Spleen (tissue), 11 donors: ENCODE results near the gene POMGNT2. TPM values are rescaled to one million over a fixed set of nuclear protein-coding genes. Genes with fewer than 3 reads are reported as not detected.

Experiments used
- DNase-seq: peaks from one replicate; pipeline ENCODE4 v3.0.0-alpha.2; 2020
- H3K27ac ChIP-seq, 8 donors: fragments of 200-600 bp; sonication (generic) in 7 of 8; 1 replicate in 4 of 8; 2 replicates in 4 of 8; pipeline versions ENCODE4 v1.5.0 to v1.8.0; 2016 to 2021; ENCODE audit warnings: inconsistent platforms in 4 of 8, mild to moderate bottlenecking in 4 of 8, moderate library complexity in 1 of 8
- H3K27me3 ChIP-seq, 7 donors: fragments of 200-600 bp; sonication (generic) in 6 of 7; replicated peaks in 1 of 7; 1 replicate in 4 of 7; 2 replicates in 3 of 7; pipeline versions ENCODE4 v1.5.0 to v1.8.0; 2016 to 2021; ENCODE audit warnings: inconsistent platforms in 3 of 7, mild to moderate bottlenecking in 1 of 7
- H3K36me3 ChIP-seq, 6 donors: fragments of 200-600 bp; sonication (generic) in 5 of 6; 1 replicate in 4 of 6; 2 replicates in 2 of 6; pipeline versions ENCODE4 v1.5.0 to v1.8.0; 2016 to 2021; ENCODE audit warnings: inconsistent platforms in 2 of 6
- H3K4me1 ChIP-seq, 6 donors: fragments of 200-600 bp; sonication (generic) in 5 of 6; 1 replicate in 3 of 6; 2 replicates in 3 of 6; pipeline versions ENCODE4 v1.5.0 to v1.8.0; 2016 to 2021; ENCODE audit warnings: inconsistent platforms in 3 of 6
- H3K4me3 ChIP-seq, 8 donors: fragments of 200-600 bp; sonication (generic) in 7 of 8; 1 replicate in 4 of 8; 2 replicates in 4 of 8; pipeline versions ENCODE4 v1.5.0 to v1.8.0; 2016 to 2021; ENCODE audit warnings: inconsistent platforms in 4 of 8, mild to moderate bottlenecking in 4 of 8, moderate library complexity in 2 of 8
- H3K9me3 ChIP-seq, 8 donors: fragments of 200-600 bp; sonication (generic) in 7 of 8; 1 replicate in 4 of 8; 2 replicates in 4 of 8; pipeline versions ENCODE4 v1.5.0 to v1.8.0; 2016 to 2021; ENCODE audit warnings: inconsistent platforms in 4 of 8
- CTCF ChIP-seq, 11 experiments: fragments of 200-600 bp in 7 of 11; fragments of 450-650 bp in 4 of 11; sonication (generic) in 4 of 11; IDR thresholded peaks in 8 of 11; conservative IDR thresholded peaks in 3 of 11; 1 replicate in 7 of 11; 2 replicates in 4 of 11; pipeline versions ENCODE4 v1.4.0 to v1.8.0; 2016 to 2021; ENCODE audit warnings: antibody characterized with exemption in 11 of 11, inconsistent platforms in 4 of 11, mild to moderate bottlenecking in 1 of 11
- POLR2A ChIP-seq, 3 donors: fragments of 450-650 bp; IDR thresholded peaks; one replicate each; pipeline ENCODE4 v1.5.1; 2017; ENCODE audit warnings: antibody characterized with exemption in 3 of 3, mild to moderate bottlenecking in 1 of 3
- POLR2AphosphoS5 ChIP-seq, 3 donors: sonication (generic); formaldehyde crosslinking; IDR thresholded peaks; one replicate each; pipeline ENCODE4 v1.5.1; 2017; ENCODE audit warnings: antibody characterized with exemption in 3 of 3
- WGBS, 5 donors: extraction: QIAGEN DNeasy Blood & Tissue Kit in 3 of 5; methylation state at CpG; one replicate each; pipeline versions ENCODE4 v1.1.5 to v1.1.7; 2013 to 2018; 5-methylcytosine and 5-hydroxymethylcytosine counted together
- intact Hi-C: fragments of 100-400 bp; cut with DNase I; formaldehyde crosslinking; loops from one replicate; pipeline ENCODE4 v1.15.0; 2023; ENCODE audit warnings: low total_unique reads
- polyA plus RNA-seq, 3 donors: library from polyadenylated mRNA; stranded (reverse); fragments of 200-250 nt; gene quantifications; one replicate each; pipeline ENCODE4 v1.2.1, GENCODE V29; 2013
- total RNA-seq, 7 donors: library from RNA; depleted of rRNA in 3 of 7; stranded (reverse); fragments of >200 nt in 3 of 7; fragmentation: NEBNext Ultra II Directional in 4 of 7; extraction: Animal tissue kit (Norgen Biotek cat#: 25700) in 4 of 7; gene quantifications; one replicate each; pipeline versions ENCODE4 v1.1.0 to v1.2.1, GENCODE V29; 2016 to 2021
- donor health status: healthy with polysubstance abuse.
- donor health status: DM: no; HTN: no; CAD: no; lungs with moderate emphysema.
- donor health status: DM: no; HTN: no; CAD: no.
- donor health status: Bipolar disorder and iron deficiency.
- donor health status: healthy.
- donor health status: DM: no; HTN: no; CAD: no.
- donor health status: DM: yes; HTN: yes; CAD: no.

Gene POMGNT2
- total and polyA plus RNA-seq, 10 donors: 2.3 to 13.6 (median 6.4) TPM

- WGBS, 5 donors: 76 to 87% (median 81%) methylated on average over 5 of the region's 5 CpGs
- H3K9me3 ChIP-seq: no peaks in the 10 kb centered on the region
- intact Hi-C loops: no loop called here
- no peak overlapping the region for H3K27ac ChIP-seq
- no peak overlapping the region for H3K4me3 ChIP-seq
- no peak for DNase-seq
- no peaks in the 10 kb centered on the region for H3K27me3 ChIP-seq
- no peak for TF ChIP-seq POLR2AphosphoS5 (IDR thresholded peaks at IDR 0.05)
- no peak for TF ChIP-seq CTCF (IDR thresholded peaks at IDR 0.05 in 8 of 11, conservative IDR thresholded peaks at IDR 0.05 in 3 of 11)
- no peak for TF ChIP-seq POLR2A (IDR thresholded peaks at IDR 0.05)
- no peaks in the 10 kb centered on the region for H3K36me3 ChIP-seq
- H3K4me1 ChIP-seq: peaks cover 0 to 4% (median 0%) of the 10 kb centered on the region in 6 donors
Observed at GRCh38 chr3:43035801-43036365, 70.0 kb downstream of the POMGNT2 start.

GRCh38 chr3:43034911-43035310 is 71.0 kb downstream of the POMGNT2 start:
- H3K27ac ChIP-seq: no peak overlapping the region
- intact Hi-C loops: no loop called here
- TF ChIP-seq POLR2A (IDR thresholded peaks at IDR 0.05) (no peak), POLR2AphosphoS5 (IDR thresholded peaks at IDR 0.05) (no peak), CTCF (IDR thresholded peaks at IDR 0.05 in 8 of 11, conservative IDR thresholded peaks at IDR 0.05 in 3 of 11) (no peak)
- H3K36me3 ChIP-seq: no peaks in the 10 kb centered on the region
- H3K4me3 ChIP-seq: no peak overlapping the region
- DNase-seq: no peak
- 80 to 97% (median 92%) methylated on average over 4 of the region's 4 CpGs for WGBS, 5 donors
- H3K27me3 ChIP-seq: no peaks in the 10 kb centered on the region
- H3K4me1 ChIP-seq: peaks cover 0 to 4% (median 0%) of the 10 kb centered on the region in 6 donors
- H3K9me3 ChIP-seq: no peaks in the 10 kb centered on the region

GRCh38 chr3:43034200-43034599 is 71.7 kb downstream of the POMGNT2 start:
- H3K36me3 ChIP-seq: no peaks in the 10 kb centered on the region
- peaks cover 0 to 4% (median 0%) of the 10 kb centered on the region in 6 donors for H3K4me1 ChIP-seq
- intact Hi-C loops: no loop called here
- no peak overlapping the region for H3K4me3 ChIP-seq
- no peak overlapping the region for H3K27ac ChIP-seq
- no peak for DNase-seq
- H3K27me3 ChIP-seq: no peaks in the 10 kb centered on the region
- no peak for TF ChIP-seq POLR2AphosphoS5 (IDR thresholded peaks at IDR 0.05)
- no peak for TF ChIP-seq CTCF (IDR thresholded peaks at IDR 0.05 in 8 of 11, conservative IDR thresholded peaks at IDR 0.05 in 3 of 11)
- no peak for TF ChIP-seq POLR2A (IDR thresholded peaks at IDR 0.05)
- 75 to 84% (median 79%) methylated on average over 4 of the region's 4 CpGs for WGBS, 5 donors
- no peaks in the 10 kb centered on the region for H3K9me3 ChIP-seq

GRCh38 chr3:43032646-43033628 is 72.9 kb downstream of the POMGNT2 start:
- Histone ChIP-seq H3K27ac (no peak overlapping the region), H3K36me3 (no peaks in the 10 kb centered on the region), H3K4me1 (peaks cover 0 to 4% (median 0%) of the 10 kb centered on the region in 6 donors), H3K4me3 (no peak overlapping the region), H3K9me3 (no peaks in the 10 kb centered on the region), H3K27me3 (no peaks in the 10 kb centered on the region)
- 86 to 95% (median 93%) methylated on average over 10 to 23 of the region's 23 CpGs for WGBS, 5 donors
- TF ChIP-seq CTCF (IDR thresholded peaks at IDR 0.05 in 8 of 11, conservative IDR thresholded peaks at IDR 0.05 in 3 of 11) (no peak), POLR2A (IDR thresholded peaks at IDR 0.05) (no peak), POLR2AphosphoS5 (IDR thresholded peaks at IDR 0.05) (no peak)
- DNase-seq: no peak
- intact Hi-C loops: no loop called here
